ENCODE results near the gene ZNF280B.

Gene ZNF280B

GRCh38 chr22:22508274-22509176 is at the start of gene ZNF280B:
ZNF280B (minus strand) TSS chr22:22508742; CDS start chr22:22489398, 19,344 bp downstream.
- peak; percentile 61 for DNase-seq (ENCODE audit: low read depth)

GRCh38 chr22:22556995-22557925 is 48.7 kb upstream of the ZNF280B start:
- no peak for DNase-seq (ENCODE audit: low read depth)

- DNase-seq (ENCODE audit: low read depth), result no peak
Measured at GRCh38 chr22:22556578-22556977, 48.0 kb upstream of the ZNF280B start.

GRCh38 chr22:22555596-22555995 is 47.1 kb upstream of the ZNF280B start:
- no peak for DNase-seq (ENCODE audit: low read depth)

- DNase-seq (ENCODE audit: low read depth), result no peak
Measured at GRCh38 chr22:22554587-22555284, 46.2 kb upstream of the ZNF280B start.

GRCh38 chr22:22553735-22554586 is 45.4 kb upstream of the ZNF280B start:
- DNase-seq (ENCODE audit: low read depth), result no peak

- DNase-seq (ENCODE audit: low read depth), result no peak
Measured at GRCh38 chr22:22553141-22553540, 44.6 kb upstream of the ZNF280B start.

GRCh38 chr22:22552630-22553029 is 44.1 kb upstream of the ZNF280B start:
- no peak for DNase-seq (ENCODE audit: low read depth)

- no peak for DNase-seq (ENCODE audit: low read depth)
Measured at GRCh38 chr22:22550789-22551434, 42.4 kb upstream of the ZNF280B start.

- DNase-seq (ENCODE audit: low read depth), result no peak
Measured at GRCh38 chr22:22548910-22549309, 40.4 kb upstream of the ZNF280B start.

- no peak for DNase-seq (ENCODE audit: low read depth)
Measured at GRCh38 chr22:22548317-22548716, 39.8 kb upstream of the ZNF280B start.

GRCh38 chr22:22547692-22548300 is 39.3 kb upstream of the ZNF280B start:
- DNase-seq (ENCODE audit: low read depth), result no peak

- no peak for DNase-seq (ENCODE audit: low read depth)
Measured at GRCh38 chr22:22547226-22547625, 38.7 kb upstream of the ZNF280B start.

- no peak for DNase-seq (ENCODE audit: low read depth)
Measured at GRCh38 chr22:22546490-22546889, 37.9 kb upstream of the ZNF280B start.

- DNase-seq (ENCODE audit: low read depth), result no peak
Measured at GRCh38 chr22:22545084-22545483, 36.5 kb upstream of the ZNF280B start.

GRCh38 chr22:22538226-22538989 is 29.9 kb upstream of the ZNF280B start:
- no peak for DNase-seq (ENCODE audit: low read depth)

GRCh38 chr22:22536916-22537315 is 28.4 kb upstream of the ZNF280B start:
- no peak for DNase-seq (ENCODE audit: low read depth)

GRCh38 chr22:22536515-22536914 is 28.0 kb upstream of the ZNF280B start:
- no peak for DNase-seq (ENCODE audit: low read depth)

GRCh38 chr22:22535662-22536061 is 27.1 kb upstream of the ZNF280B start:
- DNase-seq (ENCODE audit: low read depth), result no peak

Data from stimulated activated CD4-positive, alpha-beta T cell treated with anti-CD3 and anti-CD28 coated beads, Interleukin-2, amount 100 ng/mL, for 4 hours (primary cell).